Measurements from ENCODE around the gene MYPOP. TPM values are rescaled to one million over a fixed set of nuclear protein-coding genes. Genes with fewer than 3 reads are reported as not detected.

Gene MYPOP
- total and polyA plus RNA-seq, 9 of the 15 experiments (the other 6 are each of a cell fraction or from before 2014, with no cell fraction given): 0.32 to 7.6 (median 1.6) TPM

GRCh38 chr19:45927565-45928261 lies 25.3 kb upstream of the MYPOP start (continued):
- TF ChIP-seq NKRF (IDR thresholded peaks at IDR 0.05; ENCODE audit: borderline replicate concordance): 0 out of 2 replicates have a peak, but pooled peaks have one; percentile 20
- TF ChIP-seq ZNF277 (CRISPR knock-in tag; IDR thresholded peaks at IDR 0.05; ENCODE audit: borderline replicate concordance): no peak
- TF ChIP-seq NR4A1 (CRISPR knock-in tag; IDR thresholded peaks at IDR 0.05): no peak
- TF ChIP-seq NR4A1 (tag; IDR thresholded peaks at IDR 0.05): no peak
- TF ChIP-seq RFX5 (IDR thresholded peaks at IDR 0.05; ENCODE audit: low read depth, low read length): no peak
- no peak for TF ChIP-seq ZSCAN29 (IDR thresholded peaks at IDR 0.05)
- TF ChIP-seq BCL6 (CRISPR knock-in tag; IDR thresholded peaks at IDR 0.05): no peak
- TF ChIP-seq FOXO4 (CRISPR knock-in tag; IDR thresholded peaks at IDR 0.05): no peak
- peak; percentile 92 for TF ChIP-seq USF2 (CRISPR knock-in tag; IDR thresholded peaks at IDR 0.05)
- TF ChIP-seq MEIS2 (IDR thresholded peaks at IDR 0.05; ENCODE audit: partially characterized antibody): peak; percentile 39
- TF ChIP-seq ERF (CRISPR knock-in tag; IDR thresholded peaks at IDR 0.05): no peak
- TF ChIP-seq CEBPZ (IDR thresholded peaks at IDR 0.05; ENCODE audit: borderline replicate concordance, low read depth, low read length): no peak
- peak; percentile 63 for TF ChIP-seq SIN3B (IDR thresholded peaks at IDR 0.05; ENCODE audit: low read depth)
- TF ChIP-seq CBX8 (IDR thresholded peaks at IDR 0.05; ENCODE audit: borderline replicate concordance, extremely low read depth, low read depth, low read length, poor library complexity, severe bottlenecking): no peak
- TF ChIP-seq ZNF780A (CRISPR knock-in tag; IDR thresholded peaks at IDR 0.05): no peak
- TF ChIP-seq ARNT (IDR thresholded peaks at IDR 0.05): peak in 1 of 2 experiments; percentile 39; a peak in 1 of 4 replicates
- peak; percentile 56; the same call in 1 of the 2 replicates for TF ChIP-seq ZBTB12 (CRISPR knock-in tag; IDR thresholded peaks at IDR 0.05)
